IMR-90 (cell line): ENCODE results near the gene NUP210. TPM values are rescaled to one million over a fixed set of nuclear protein-coding genes. Genes with fewer than 3 reads are reported as not detected.

Experiments used
- ATAC-seq: fragments of 200-7000 bp; cut with Tn5 transposase; 2 replicates; pipeline ENCODE4 v1.9.1; 2020; ENCODE audit warnings: low read depth, mild to moderate bottlenecking, moderate library complexity
- BruUV-seq: library from RNA; stranded (reverse); fragments of 400-500 nt; replicated peaks from 2 replicates; lab custom pipeline; 2021; lab: Mats Ljungman, UMichigan
- CTCF ChIA-PET: fragments of 300-600 bp; formaldehyde crosslinking; extraction: SDS; loops from one replicate; lab custom pipeline; 2021; ENCODE audit warnings: antibody characterized with exemption; lab: Yijun Ruan, JAX
- POLR2A ChIA-PET: fragments of 300-600 bp; sonication (Branson Sonifier 250); formaldehyde crosslinking; loops from one replicate; lab custom pipeline; 2022; ENCODE audit warnings: antibody characterized with exemption; ENCODE audit not compliant: unreplicated experiment; lab: Charles Lee
- DNase-seq: peaks from one replicate; pipeline ENCODE4 v3.0.0; 2013
- H2AFZ ChIP-seq: replicated peaks from 2 replicates; pipeline ENCODE3; 2013; ENCODE audit warnings: low read length, mild to moderate bottlenecking; ENCODE audit not compliant: poor library complexity
- H2AK5ac ChIP-seq: 2 replicates; pipeline ENCODE4 v1.6.1; 2013; ENCODE audit warnings: low read depth, low read length, inconsistent platforms
- H2AK9ac ChIP-seq: replicated peaks from 2 replicates; pipeline ENCODE3; 2013; ENCODE audit warnings: mild to moderate bottlenecking, low read depth, low read length, moderate library complexity; ENCODE audit not compliant: poor library complexity
- H2BK120ac ChIP-seq: 2 replicates; pipeline ENCODE4 v1.6.1; 2013; ENCODE audit warnings: low read depth, low read length, inconsistent platforms
- H2BK15ac ChIP-seq: 3 replicates; pipeline ENCODE4 v1.6.1; 2013; ENCODE audit warnings: low read depth, low read length, inconsistent platforms
- H2BK20ac ChIP-seq: 2 replicates; pipeline ENCODE4 v1.6.1; 2013; ENCODE audit warnings: low read depth, mild to moderate bottlenecking, inconsistent platforms, low read length, moderate library complexity
- H2BK5ac ChIP-seq: 2 replicates; pipeline ENCODE4 v1.6.1; 2013; ENCODE audit warnings: mild to moderate bottlenecking, low read depth, low read length, inconsistent platforms; ENCODE audit not compliant: poor library complexity, severe bottlenecking
- H3K14ac ChIP-seq: replicated peaks from 2 replicates; pipeline ENCODE4 v1.6.1; 2013; ENCODE audit warnings: low read depth, low read length, inconsistent platforms
- H3K18ac ChIP-seq: 2 replicates; pipeline ENCODE4 v1.6.1; 2013; ENCODE audit warnings: low read depth, low read length, control low read depth
- H3K23ac ChIP-seq: 2 replicates; pipeline ENCODE4 v1.6.1; 2013; ENCODE audit warnings: low read depth, low read length, inconsistent platforms
- H3K27ac ChIP-seq: 2 replicates; pipeline ENCODE4 v1.5.1; 2013; ENCODE audit warnings: mild to moderate bottlenecking, control low read depth, low read length; ENCODE audit not compliant: insufficient read depth
- H3K27me3 ChIP-seq: 2 replicates; pipeline ENCODE4 v1.6.1; 2013; ENCODE audit warnings: low read length; ENCODE audit not compliant: control insufficient read depth, insufficient read depth
- H3K36me3 ChIP-seq: 2 replicates; pipeline ENCODE4 v1.6.1; 2013; ENCODE audit warnings: low read length, mixed read lengths; ENCODE audit not compliant: control insufficient read depth, insufficient read depth
- H3K4ac ChIP-seq: 2 replicates; pipeline ENCODE4 v1.6.1; 2013; ENCODE audit warnings: low read depth, low read length, inconsistent platforms
- H3K4me1 ChIP-seq: 2 replicates; pipeline ENCODE4 v1.6.1; 2013; ENCODE audit warnings: low read length, mixed read lengths; ENCODE audit not compliant: control insufficient read depth, insufficient read depth
- H3K4me2 ChIP-seq: 2 replicates; pipeline ENCODE4 v1.6.1; 2013; ENCODE audit warnings: low read depth, mild to moderate bottlenecking, control low read depth, low read length, moderate library complexity
- H3K4me3 ChIP-seq: 2 replicates; pipeline ENCODE4 v1.5.1; 2013; ENCODE audit warnings: low read depth, mild to moderate bottlenecking, control low read depth, low read length, moderate library complexity; ENCODE audit not compliant: insufficient read depth
- H3K56ac ChIP-seq: 2 replicates; pipeline ENCODE4 v1.6.1; 2013; ENCODE audit warnings: low read length, inconsistent platforms; ENCODE audit not compliant: insufficient read depth; ENCODE audit errors: extremely low read depth
- H3K79me1 ChIP-seq, 2 experiments: 2 replicates each; pipeline ENCODE4 v1.6.1; 2013; ENCODE audit warnings: low read length in 2 of 2, inconsistent platforms in 1 of 2, low read depth in 1 of 2
- H3K9ac ChIP-seq: 2 replicates; pipeline ENCODE4 v1.6.1; 2013; ENCODE audit warnings: low read depth, low read length, control low read depth
- H3K9me1 ChIP-seq: 2 replicates; pipeline ENCODE4 v1.6.1; 2013; ENCODE audit warnings: low read length, inconsistent platforms; ENCODE audit not compliant: insufficient read depth
- H3K9me3 ChIP-seq: 2 replicates; pipeline ENCODE4 v1.6.1; 2013; ENCODE audit warnings: low read length; ENCODE audit not compliant: control insufficient read depth, insufficient read depth
- H4K20me1 ChIP-seq: 2 replicates; pipeline ENCODE4 v1.6.1; 2013; ENCODE audit warnings: low read length, inconsistent platforms; ENCODE audit not compliant: insufficient read depth
- H4K5ac ChIP-seq: 2 replicates; pipeline ENCODE4 v1.6.1; 2013; ENCODE audit warnings: mild to moderate bottlenecking, low read depth, low read length, control low read depth
- H4K8ac ChIP-seq, 2 experiments: 2 replicates each; pipeline ENCODE4 v1.6.1; 2013; ENCODE audit warnings: low read depth in 2 of 2, low read length in 2 of 2, control low read depth in 1 of 2, inconsistent platforms in 1 of 2
- H4K91ac ChIP-seq: 2 replicates; pipeline ENCODE4 v1.6.1; 2013; ENCODE audit warnings: low read depth, low read length, inconsistent platforms; ENCODE audit not compliant: insufficient read depth
- BHLHE40 ChIP-seq: fragments of 150-350 bp; IDR thresholded peaks from 2 replicates; pipeline ENCODE4 v1.6.1; 2016; ENCODE audit warnings: mild to moderate bottlenecking, low read depth, low read length
- CEBPB ChIP-seq: IDR thresholded peaks from 2 replicates; pipeline ENCODE4 v1.6.1; 2012; ENCODE audit warnings: low read depth, low read length, improper control_type of control experiment
- CHD1 ChIP-seq: IDR thresholded peaks from 2 replicates; pipeline ENCODE4 v1.6.1; 2012; ENCODE audit warnings: low read depth, low read length, improper control_type of control experiment
- CTCF ChIP-seq: conservative IDR thresholded peaks from 2 replicates; pipeline ENCODE4 v1.5.1; 2012; ENCODE audit warnings: mild to moderate bottlenecking, low read depth, low read length, improper control_type of control experiment
- ELK1 ChIP-seq: fragments of 150-350 bp; IDR thresholded peaks from 2 replicates; pipeline ENCODE4 v1.6.1; 2016; ENCODE audit warnings: low read depth, mild to moderate bottlenecking, low read length, moderate library complexity, borderline replicate concordance
- FOS ChIP-seq: fragments of 150-350 bp; IDR thresholded peaks from 2 replicates; pipeline ENCODE4 v1.6.1; 2016; ENCODE audit warnings: low read depth, low read length
- MAFK ChIP-seq: IDR thresholded peaks from 2 replicates; pipeline ENCODE4 v1.6.1; 2012; ENCODE audit warnings: low read depth, low read length, improper control_type of control experiment
- MAZ ChIP-seq: IDR thresholded peaks from 2 replicates; pipeline ENCODE4 v1.6.1; 2012; ENCODE audit warnings: low read depth, mild to moderate bottlenecking, low read length, improper control_type of control experiment, moderate library complexity, borderline replicate concordance
- MXI1 ChIP-seq: IDR thresholded peaks from 2 replicates; pipeline ENCODE4 v1.6.1; 2012; ENCODE audit warnings: low read depth, mild to moderate bottlenecking, low read length, moderate library complexity, borderline replicate concordance
- NFE2L2 ChIP-seq: fragments of 150-350 bp; IDR thresholded peaks from 2 replicates; pipeline ENCODE4 v1.6.1; 2016; ENCODE audit warnings: low read depth, mild to moderate bottlenecking, low read length
- POLR2A ChIP-seq: IDR thresholded peaks from 2 replicates; pipeline ENCODE4 v1.6.1; 2012; ENCODE audit warnings: mild to moderate bottlenecking, low read depth, low read length
- RAD21 ChIP-seq: IDR thresholded peaks from 2 replicates; pipeline ENCODE4 v1.6.1; 2012; ENCODE audit warnings: low read length, improper control_type of control experiment
- RCOR1 ChIP-seq: IDR thresholded peaks from 2 replicates; pipeline ENCODE4 v1.6.1; 2012; ENCODE audit warnings: mild to moderate bottlenecking, low read length, improper control_type of control experiment; ENCODE audit not compliant: insufficient replicate concordance
- RFX5 ChIP-seq: IDR thresholded peaks from 2 replicates; pipeline ENCODE4 v1.8.0; 2012; ENCODE audit warnings: low read depth, mild to moderate bottlenecking, low read length, moderate library complexity
- SMC3 ChIP-seq: fragments of 150-350 bp; IDR thresholded peaks from 2 replicates; pipeline ENCODE4 v1.6.1; 2016; ENCODE audit warnings: low read depth, mild to moderate bottlenecking, antibody characterized with exemption, low read length, moderate library complexity
- USF2 ChIP-seq: fragments of 150-350 bp; IDR thresholded peaks from 2 replicates; pipeline ENCODE4 v1.6.1; 2017; ENCODE audit warnings: mild to moderate bottlenecking, antibody characterized with exemption, low read length, low read depth
- WGBS, 2 experiments: methylation state at CpG; one replicate each; pipeline versions ENCODE4 v1.1.5 to v1.1.7; 2013; ENCODE audit warnings: missing lambda C conversion rate in 2 of 2; ENCODE audit not compliant: insufficient read length in 1 of 2; ENCODE audit errors: extremely low coverage in 2 of 2; 5-methylcytosine and 5-hydroxymethylcytosine counted together
- dilution Hi-C: fragments of 300-500 bp; cut with HindIII; formaldehyde crosslinking; loops from one replicate; pipeline ENCODE4 v1.14.3; 2018; ENCODE audit warnings: low sequenced_read_pairs; ENCODE audit not compliant: unreplicated experiment
- in situ Hi-C: fragments of 300-500 bp; cut with MboI; formaldehyde crosslinking; loops from 3 replicates; pipeline ENCODE4 v1.14.3; 2019; ENCODE audit warnings: low sequenced_read_pairs, inconsistent platforms, mixed read lengths
- intact Hi-C: fragments of 100-400 bp; cut with micrococcal nuclease; formaldehyde crosslinking; loops from 2 replicates; pipeline ENCODE4 v1.10.0; 2022
- polyA plus RNA-seq, 3 experiments: library from polyadenylated mRNA; depleted of rRNA; stranded (reverse); fragments of >200 nt; gene quantifications; 2 replicates each; pipeline ENCODE4 v1.2.3, GENCODE V29; 2012; ENCODE audit warnings: low replicate concordance in 1 of 3
- total RNA-seq: library from RNA; depleted of rRNA; stranded (reverse); fragments of >200 nt; gene quantifications from 2 replicates; pipeline ENCODE4 v1.2.3, GENCODE V29; 2012

Gene NUP210
- total and polyA plus RNA-seq, 2 of the 4 experiments (the other 2 are of a cell fraction): under 0.01 to 0.03 TPM

DNA sequence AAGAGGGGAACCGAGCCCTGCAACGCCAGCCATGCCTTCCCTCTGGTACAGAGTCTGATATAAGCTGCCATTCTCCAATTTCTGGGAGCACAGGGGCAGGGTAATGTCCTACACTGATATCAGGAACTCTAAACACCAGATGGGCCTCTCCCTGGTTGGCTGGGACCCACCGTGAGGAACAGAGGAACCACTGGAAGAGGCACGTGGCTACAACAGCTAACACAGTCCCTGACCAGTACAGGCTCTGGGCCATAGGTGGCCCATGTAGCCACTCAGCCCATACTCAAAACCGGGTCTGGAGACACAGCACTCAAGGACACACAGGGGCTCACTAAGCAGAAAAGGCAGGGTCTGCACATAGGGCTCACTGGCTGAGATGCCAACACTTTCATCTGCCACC, 13.9 kb downstream of the NUP210 start:
- 0% methylated on average over 1 of the region's 5 CpGs; no CpG with 5 or more reads in 1 of the 2 experiments for WGBS, 2 experiments

More for the DNA sequence above, 13.9 kb downstream of the NUP210 start:
- Histone ChIP-seq H3K4me1 (no peaks in the 10 kb centered on the region), H4K8ac (no peak overlapping the region), H2AK5ac (no peak overlapping the region), H2AK9ac (no peak overlapping the region), H3K56ac (no peak overlapping the region), H2BK5ac (no peak overlapping the region), H3K4me2 (no peak overlapping the region), H3K14ac (no peak overlapping the region), H2AFZ (peak overlapping the region; percentile 67), H4K20me1 (no peaks in the 10 kb centered on the region), H3K23ac (no peak overlapping the region), H2BK15ac (no peak overlapping the region), H3K9ac (no peak overlapping the region), H3K36me3 (no peaks in the 10 kb centered on the region), H4K91ac (no peak overlapping the region), H3K4ac (no peak overlapping the region), H3K9me1 (no peaks in the 10 kb centered on the region), H2BK20ac (no peak overlapping the region), H3K27ac (no peak overlapping the region), H3K27me3 (peaks cover 2% of the 10 kb centered on the region), H3K18ac (no peak overlapping the region), H4K5ac (no peak overlapping the region), H3K4me3 (no peak overlapping the region), H3K79me1 (no peaks in the 10 kb centered on the region), H2BK120ac (no peak overlapping the region), H3K9me3 (peaks cover 13% of the 10 kb centered on the region)
- ATAC-seq (no peak), DNase-seq (no peak)
- CTCF ChIA-PET: no interaction called here
- in situ Hi-C loops (no loop called here), dilution Hi-C loops (no loop called here), intact Hi-C loops (no loop called here)
- BruUV-seq: no TSS peak
- POLR2A ChIA-PET: no interaction called here
- TF ChIP-seq CEBPB (no peak), NFE2L2 (no peak), RCOR1 (no peak), FOS (no peak), BHLHE40 (no peak), SMC3 (no peak), MAFK (no peak), RAD21 (no peak), ELK1 (no peak), CHD1 (no peak), CTCF (no peak), MAZ (no peak), USF2 (no peak), POLR2A (no peak), MXI1 (no peak), RFX5 (no peak)
